ENCODE measurements around the gene S100A1. TPM values are rescaled to one million over a fixed set of nuclear protein-coding genes. Genes with fewer than 3 reads are reported as not detected.
A peak's percentile ranks its signal among the peaks of the same experiment; 100 is the strongest.

S100A1 gene
- total RNA-seq, 1 donor from 2014 or later = not detected

DNA sequence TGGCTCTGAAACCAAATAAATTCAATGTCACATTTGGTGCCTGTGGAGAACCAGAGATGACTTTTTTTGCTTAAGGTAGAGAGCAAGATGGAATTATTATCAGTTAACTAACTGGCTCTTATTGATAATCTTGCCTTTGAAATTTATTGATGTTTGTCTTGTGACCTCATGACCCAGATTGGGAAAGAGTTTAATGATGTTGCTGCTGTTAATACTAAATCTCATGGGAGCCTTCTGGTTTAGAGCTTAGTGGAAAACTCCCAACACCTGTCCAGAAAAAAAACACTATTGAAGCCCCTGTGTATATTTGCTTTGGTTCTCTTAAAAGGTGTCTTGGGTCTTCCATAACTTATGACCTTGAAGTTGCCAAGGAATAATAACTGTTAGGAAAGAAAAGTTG is 15.6 kb downstream of the S100A1 start:
- Histone ChIP-seq H3K27me3 (no peaks in the 10 kb centered on the region), H3K9me3 (no peaks in the 10 kb centered on the region), H3K36me3 (peaks cover 85% of the 10 kb centered on the region), H3K27ac (no peak overlapping the region), H3K4me1 (peaks cover 19% of the 10 kb centered on the region), H3K4me3 (no peak overlapping the region)
- DNase-seq (no peak), ATAC-seq (no peak)
- TF ChIP-seq, protein P1, sequence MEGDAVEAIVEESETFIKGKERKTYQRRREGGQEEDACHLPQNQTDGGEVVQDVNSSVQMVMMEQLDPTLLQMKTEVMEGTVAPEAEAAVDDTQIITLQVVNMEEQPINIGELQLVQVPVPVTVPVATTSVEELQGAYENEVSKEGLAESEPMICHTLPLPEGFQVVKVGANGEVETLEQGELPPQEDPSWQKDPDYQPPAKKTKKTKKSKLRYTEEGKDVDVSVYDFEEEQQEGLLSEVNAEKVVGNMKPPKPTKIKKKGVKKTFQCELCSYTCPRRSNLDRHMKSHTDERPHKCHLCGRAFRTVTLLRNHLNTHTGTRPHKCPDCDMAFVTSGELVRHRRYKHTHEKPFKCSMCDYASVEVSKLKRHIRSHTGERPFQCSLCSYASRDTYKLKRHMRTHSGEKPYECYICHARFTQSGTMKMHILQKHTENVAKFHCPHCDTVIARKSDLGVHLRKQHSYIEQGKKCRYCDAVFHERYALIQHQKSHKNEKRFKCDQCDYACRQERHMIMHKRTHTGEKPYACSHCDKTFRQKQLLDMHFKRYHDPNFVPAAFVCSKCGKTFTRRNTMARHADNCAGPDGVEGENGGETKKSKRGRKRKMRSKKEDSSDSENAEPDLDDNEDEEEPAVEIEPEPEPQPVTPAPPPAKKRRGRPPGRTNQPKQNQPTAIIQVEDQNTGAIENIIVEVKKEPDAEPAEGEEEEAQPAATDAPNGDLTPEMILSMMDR (IDR thresholded peaks at IDR 0.05) = no peak
- intact Hi-C loops (cut with DNase I) = no loop called here

DNA sequence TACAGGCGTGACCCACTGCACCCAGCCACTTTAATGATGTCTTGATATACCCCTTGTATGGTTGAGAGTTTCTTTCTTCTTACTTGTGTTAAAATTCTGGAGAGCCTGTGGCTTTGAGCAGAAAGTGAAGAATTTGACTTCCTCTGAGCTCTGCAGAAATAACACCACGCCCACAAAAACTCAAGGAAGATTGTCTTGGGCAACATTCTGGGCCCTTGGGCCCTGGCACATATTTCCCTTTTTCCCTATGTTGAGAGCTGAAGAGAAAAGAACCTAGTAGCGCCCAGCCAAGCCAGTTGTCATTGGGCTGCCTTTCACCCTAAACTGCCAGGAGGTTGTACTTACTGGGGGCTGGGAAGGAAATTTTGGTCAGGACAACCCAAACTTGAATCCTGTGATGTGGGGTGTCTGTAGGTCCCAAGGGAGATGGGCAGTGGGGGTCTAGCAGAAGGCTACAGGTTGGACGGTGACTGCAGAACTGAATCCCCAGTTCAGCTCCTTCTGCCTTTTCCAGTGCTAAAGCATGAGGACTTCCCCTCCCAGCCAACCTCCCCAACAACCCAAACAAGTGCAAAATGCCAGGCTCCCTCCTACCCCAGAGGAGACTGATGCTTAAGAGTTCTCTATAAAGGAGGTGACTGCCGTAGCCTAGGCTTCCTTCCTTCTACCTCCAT is 18.6 kb downstream of the S100A1 start:
- no peak overlapping the region for H3K27ac ChIP-seq

DNA sequence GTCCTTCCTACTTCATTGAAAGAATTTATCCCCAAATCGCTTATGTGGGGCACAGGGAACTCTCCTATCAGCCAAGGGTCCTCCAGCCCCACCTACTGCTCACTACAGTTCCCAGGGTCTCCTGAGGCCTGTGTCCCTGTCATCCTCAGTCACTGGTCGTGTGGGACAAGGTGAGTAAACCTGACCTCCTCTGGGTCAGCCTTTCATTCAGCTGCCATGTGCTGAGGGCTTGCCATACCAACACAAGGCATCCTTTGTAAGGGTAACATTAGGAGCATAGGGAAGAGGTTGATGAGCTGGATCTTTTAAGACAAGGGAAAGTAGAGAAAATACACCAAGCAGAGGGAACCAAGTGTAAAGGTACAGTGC is 19.1 kb downstream of the S100A1 start:
- Histone ChIP-seq H3K27me3 (no peaks in the 10 kb centered on the region), H3K4me1 (peaks cover 20% of the 10 kb centered on the region), H3K36me3 (peaks cover 50% of the 10 kb centered on the region), H3K27ac (no peak overlapping the region), H3K9me3 (no peaks in the 10 kb centered on the region), H3K4me3 (no peak overlapping the region)
- ATAC-seq (peak; percentile 17), DNase-seq (no peak)
- intact Hi-C loops (cut with DNase I) = no loop called here
- TF ChIP-seq, protein P1 (IDR thresholded peaks at IDR 0.05) = no peak

More for the DNA sequence above, 18.6 kb downstream of the S100A1 start:
- intact Hi-C loops (cut with DNase I) = no loop called here
- DNase-seq (no peak), ATAC-seq (peak; percentile 81)
- Histone ChIP-seq H3K9me3 (no peaks in the 10 kb centered on the region), H3K4me1 (peaks cover 19% of the 10 kb centered on the region), H3K27me3 (no peaks in the 10 kb centered on the region), H3K4me3 (no peak overlapping the region), H3K36me3 (peaks cover 55% of the 10 kb centered on the region)
- TF ChIP-seq, protein P1 (IDR thresholded peaks at IDR 0.05) = no peak

DNA sequence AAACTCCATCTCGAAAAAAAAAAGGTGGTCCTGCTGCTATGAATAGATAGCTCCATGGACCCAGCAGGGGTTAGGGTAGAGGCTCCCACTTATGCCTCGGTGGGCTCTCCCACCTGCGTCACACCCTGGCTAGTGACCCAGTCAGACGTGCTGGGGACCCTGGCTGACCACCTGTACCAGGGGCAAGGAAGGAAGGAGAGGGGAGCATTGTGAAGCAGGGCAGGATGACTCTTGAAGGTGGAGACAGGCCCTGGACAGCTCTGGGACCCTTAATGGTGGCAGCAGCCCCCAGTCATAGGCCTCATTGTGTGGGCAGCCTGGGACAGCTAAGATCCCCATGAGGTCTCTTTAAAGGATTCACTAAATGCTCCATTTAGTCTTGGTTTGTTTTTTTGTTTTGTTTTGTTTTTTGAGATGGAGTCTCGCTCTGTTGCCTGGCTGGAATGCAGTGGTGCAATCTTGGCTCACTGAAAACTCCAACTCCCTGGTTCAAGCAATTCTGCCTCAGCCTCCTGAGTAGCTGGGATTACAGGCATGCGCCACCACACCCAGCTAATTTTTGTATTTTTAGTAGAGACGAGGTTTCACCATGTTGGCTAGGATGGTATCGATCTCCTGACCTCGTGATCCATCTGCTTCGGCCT is 19.9 kb downstream of the S100A1 start:
- TF ChIP-seq, protein P1 (IDR thresholded peaks at IDR 0.05) = no peak
- Histone ChIP-seq H3K36me3 (peaks cover 42% of the 10 kb centered on the region), H3K4me1 (peaks cover 25% of the 10 kb centered on the region), H3K27me3 (no peaks in the 10 kb centered on the region), H3K4me3 (no peak overlapping the region), H3K27ac (no peak overlapping the region), H3K9me3 (no peaks in the 10 kb centered on the region)
- no peak for DNase-seq
- intact Hi-C loops (cut with DNase I) = no loop called here
- no peak for ATAC-seq

DNA sequence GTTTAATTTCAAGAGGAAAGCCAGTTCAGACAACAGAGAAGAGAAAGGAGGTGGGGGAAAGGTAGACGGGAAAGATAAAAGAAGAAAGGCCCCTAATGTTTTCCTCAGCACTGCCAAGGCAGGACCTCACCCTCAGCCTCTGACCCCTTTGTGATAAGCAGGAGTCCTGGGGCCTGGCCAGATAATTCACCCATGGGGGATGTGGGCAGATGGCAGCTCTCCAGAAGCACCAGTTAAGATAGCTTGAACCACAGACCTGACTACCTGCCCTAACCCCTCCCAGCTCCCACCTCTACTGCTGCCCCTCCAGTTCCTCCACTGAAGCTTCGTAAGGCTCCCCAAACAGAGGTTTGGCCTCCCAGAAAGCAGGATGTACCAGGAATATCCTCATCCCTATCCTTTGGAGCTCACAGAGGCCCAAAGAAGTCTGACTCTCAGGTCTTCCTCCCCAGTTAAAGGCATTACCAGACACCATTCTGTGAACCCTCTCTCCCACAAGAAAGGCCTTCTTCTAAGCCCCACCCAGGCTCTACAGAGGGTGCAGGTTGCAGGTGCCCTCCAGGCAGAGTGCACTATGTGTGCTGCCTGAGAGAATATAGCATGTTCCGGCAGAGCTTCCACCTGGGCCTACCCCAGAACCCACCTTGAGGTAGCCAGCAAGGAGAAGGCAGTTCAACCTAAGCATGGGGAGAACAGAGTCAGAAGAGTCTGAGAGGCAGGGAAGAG is 21.1 kb downstream of the S100A1 start:
- Histone ChIP-seq H3K27ac (no peak overlapping the region), H3K36me3 (peaks cover 30% of the 10 kb centered on the region), H3K27me3 (no peaks in the 10 kb centered on the region), H3K4me1 (peaks cover 17% of the 10 kb centered on the region), H3K4me3 (no peak overlapping the region), H3K9me3 (no peaks in the 10 kb centered on the region)
- intact Hi-C loops (cut with DNase I) = no loop called here
- DNase-seq (no peak), ATAC-seq (peak; percentile 3)
- TF ChIP-seq, protein P1 (IDR thresholded peaks at IDR 0.05) = no peak

All from upper lobe of right lung (tissue), 1 donor.